Esophagus squamous epithelium (tissue), 5 donors: ENCODE measurements around the gene KNOP1. TPM values are rescaled to one million over a fixed set of nuclear protein-coding genes. Genes with fewer than 3 reads are reported as not detected.

Experiments
- DNase-seq: peaks from one replicate; lab custom pipeline; 2025; lab: John Stamatoyannopoulos, UW
- H3K27ac ChIP-seq, 4 donors: fragments of 200-600 bp; sonication (generic); one replicate each; pipeline ENCODE4 v1.5.1; 2016 to 2019; ENCODE audit warnings: mild to moderate bottlenecking in 1 of 4
- H3K27me3 ChIP-seq, 4 donors: fragments of 200-600 bp; sonication (generic); 1 replicate in 3 of 4; 2 replicates in 1 of 4; pipeline versions ENCODE4 v1.5.1 to v1.6.0; 2017 to 2021; ENCODE audit warnings: antibody characterized with exemption in 1 of 4
- H3K36me3 ChIP-seq, 3 donors: fragments of 200-600 bp; sonication (generic); one replicate each; pipeline ENCODE4 v1.5.1; 2016 to 2019
- H3K4me1 ChIP-seq, 3 donors: fragments of 200-600 bp; sonication (generic); one replicate each; pipeline ENCODE4 v1.5.1; 2017 to 2019
- H3K4me3 ChIP-seq, 4 donors: fragments of 200-600 bp; sonication (generic); 1 replicate in 3 of 4; 2 replicates in 1 of 4; pipeline ENCODE4 v1.5.1; 2016 to 2019; ENCODE audit warnings: mild to moderate bottlenecking in 2 of 4, moderate library complexity in 1 of 4
- H3K9me3 ChIP-seq, 3 donors: fragments of 200-600 bp; sonication (generic); one replicate each; pipeline ENCODE4 v1.5.1; 2016 to 2019
- CTCF ChIP-seq, 6 experiments: fragments of 450-650 bp in 4 of 6; fragments of 200-600 bp in 2 of 6; sonication (generic) in 2 of 6; IDR thresholded peaks; one replicate each; pipeline ENCODE4 v1.5.1; 2016 to 2019; ENCODE audit warnings: antibody characterized with exemption in 6 of 6, mild to moderate bottlenecking in 4 of 6, moderate library complexity in 4 of 6
- POLR2A ChIP-seq, 4 donors: fragments of 450-650 bp; IDR thresholded peaks; one replicate each; pipeline ENCODE4 v1.6.1; 2017; ENCODE audit warnings: antibody characterized with exemption in 4 of 4, mild to moderate bottlenecking in 4 of 4, moderate library complexity in 3 of 4
- WGBS, 2 donors: methylation state at CpG; one replicate each; pipeline ENCODE4 v1.1.5; 2018; 5-methylcytosine and 5-hydroxymethylcytosine counted together
- intact Hi-C: fragments of 100-400 bp; cut with DNase I; formaldehyde crosslinking; loops from one replicate; pipeline ENCODE4 v1.15.0; 2022
- total RNA-seq, 4 donors: library from RNA; depleted of rRNA; stranded (reverse); fragments of >200 nt; gene quantifications; one replicate each; pipeline ENCODE4 v1.1.0, GENCODE V29; 2016
- donor health status: DM: yes; HTN: yes; CAD: no.

The KNOP1 gene
- total RNA-seq, 4 donors from 2014 or later, result 9.0 to 14.3 (median 11.7) TPM

GRCh38 chr16:19704321-19705145 lies 13.5 kb downstream of the KNOP1 start:
- no peak for TF ChIP-seq POLR2A (IDR thresholded peaks at IDR 0.05)
- no peak for TF ChIP-seq CTCF (IDR thresholded peaks at IDR 0.05)
- intact Hi-C loops, result no loop called here
- H3K27me3 ChIP-seq, result no peaks in the 10 kb centered on the region
- H3K4me3 ChIP-seq, result no peak overlapping the region
- no peaks in the 10 kb centered on the region for H3K9me3 ChIP-seq
- DNase-seq, result no peak
- H3K36me3 ChIP-seq, result peaks cover 1 to 85% (median 7%) of the 10 kb centered on the region in 3 donors
- 65 to 81% methylated on average over 10 to 17 of the region's 18 CpGs for WGBS, 2 donors
- peaks cover 20 to 52% (median 29%) of the 10 kb centered on the region in 3 donors for H3K4me1 ChIP-seq
- H3K27ac ChIP-seq, result peak overlapping the region; percentile 60 to 87 (median 77)

GRCh38 chr16:19703172-19703889 lies 14.7 kb downstream of the KNOP1 start:
- TF ChIP-seq POLR2A (IDR thresholded peaks at IDR 0.05), result no peak
- TF ChIP-seq CTCF (IDR thresholded peaks at IDR 0.05), result no peak
- Histone ChIP-seq H3K27ac (peak overlapping the region; percentile 60 to 87 (median 77)), H3K36me3 (peaks cover 3 to 78% (median 4%) of the 10 kb centered on the region in 3 donors), H3K27me3 (no peaks in the 10 kb centered on the region), H3K4me3 (no peak overlapping the region), H3K4me1 (peaks cover 30 to 55% (median 41%) of the 10 kb centered on the region in 3 donors), H3K9me3 (no peaks in the 10 kb centered on the region)
- intact Hi-C loops, result no loop called here
- 77 to 84% methylated on average over 6 of the region's 6 CpGs for WGBS, 2 donors
- DNase-seq, result no peak

- WGBS, 2 donors, result 54 to 66% methylated on average over 3 of the region's 3 CpGs
- Histone ChIP-seq H3K36me3 (peaks cover 0 to 56% (median 4%) of the 10 kb centered on the region in 3 donors), H3K27ac (peak overlapping the region; percentile 26 to 80 (median 74)), H3K27me3 (no peaks in the 10 kb centered on the region), H3K4me1 (peaks cover 52 to 77% (median 63%) of the 10 kb centered on the region in 3 donors), H3K4me3 (no peak overlapping the region), H3K9me3 (no peaks in the 10 kb centered on the region)
- DNase-seq, result no peak
- intact Hi-C loops, result no loop called here
- TF ChIP-seq POLR2A (IDR thresholded peaks at IDR 0.05) (no peak), CTCF (IDR thresholded peaks at IDR 0.05) (no peak)
These were observed 16.9 kb downstream of the KNOP1 start for GRCh38 chr16:19701091-19701490.

GRCh38 chr16:19700319-19700781 lies 17.7 kb downstream of the KNOP1 start:
- intact Hi-C loops, result no loop called here

More at GRCh38 chr16:19700319-19700781, 17.7 kb downstream of the KNOP1 start:
- WGBS, 2 donors, result 21 to 30% methylated on average over 6 of the region's 6 CpGs
- Histone ChIP-seq H3K4me1 (peaks cover 57 to 84% (median 67%) of the 10 kb centered on the region in 3 donors), H3K27ac (peak overlapping the region; percentile 26 to 80 (median 74)), H3K4me3 (no peak overlapping the region), H3K27me3 (no peaks in the 10 kb centered on the region), H3K9me3 (no peaks in the 10 kb centered on the region), H3K36me3 (peaks cover 0 to 49% (median 4%) of the 10 kb centered on the region in 3 donors)
- no peak for DNase-seq
- TF ChIP-seq POLR2A (IDR thresholded peaks at IDR 0.05) (no peak), CTCF (IDR thresholded peaks at IDR 0.05) (no peak)
